Activated CD8-positive, alpha-beta memory T cell treated with anti-CD3 and anti-CD28 coated beads, Interleukin-2, amount 50 U/mL, for 1 hour (primary cell): ENCODE results near the gene NDUFB10.
A peak's percentile ranks its signal among the peaks of the same experiment; 100 is the strongest.

ENCODE experiments used
- DNase-seq: peaks from one replicate; pipeline ENCODE4 v3.0.0-alpha.2; 2020; ENCODE audit errors: extremely low read depth

The NDUFB10 gene

GRCh38 chr16:1984347-1985225, 25.2 kb downstream of the NDUFB10 start:
- no peak for DNase-seq

- DNase-seq, result no peak
Measured at GRCh38 chr16:1985466-1986150, 26.3 kb downstream of the NDUFB10 start.

GRCh38 chr16:1987198-1987597, 27.9 kb downstream of the NDUFB10 start:
- DNase-seq, result no peak

- no peak for DNase-seq
Measured at GRCh38 chr16:1989209-1990100, 30.1 kb downstream of the NDUFB10 start, which contains the start of gene SYNGR3. Gene SYNGR3 (plus strand): TSS chr16:1989970. CDS start chr16:1990103, 133 bp downstream.

- DNase-seq, result no peak
Measured at GRCh38 chr16:1990101-1990350, 30.7 kb downstream of the NDUFB10 start.

- DNase-seq, result no peak
Measured at GRCh38 chr16:1990351-1991134, 31.2 kb downstream of the NDUFB10 start.

- DNase-seq, result no peak
Measured at GRCh38 chr16:1991135-1991551, 31.8 kb downstream of the NDUFB10 start.

GRCh38 chr16:1991588-1991947, 32.2 kb downstream of the NDUFB10 start:
- DNase-seq, result no peak

- DNase-seq, result peak; percentile 96
Measured at GRCh38 chr16:1991948-1992703, 32.8 kb downstream of the NDUFB10 start.

GRCh38 chr16:1992704-1993317, 33.5 kb downstream of the NDUFB10 start:
- DNase-seq, result no peak

- DNase-seq, result no peak
Measured at GRCh38 chr16:1993731-1994131, 34.4 kb downstream of the NDUFB10 start.

- no peak for DNase-seq
Measured at GRCh38 chr16:1997494-1998359, 38.4 kb downstream of the NDUFB10 start.

- no peak for DNase-seq
Measured at GRCh38 chr16:1998360-1998835, 39.1 kb downstream of the NDUFB10 start.

GRCh38 chr16:1998852-1999801, 39.8 kb downstream of the NDUFB10 start:
- DNase-seq, result no peak

GRCh38 chr16:1999866-2000514, 40.7 kb downstream of the NDUFB10 start:
- DNase-seq, result no peak

- no peak for DNase-seq
Measured at GRCh38 chr16:2001035-2001434, 41.7 kb downstream of the NDUFB10 start.
